Subcutaneous abdominal adipose tissue (tissue), 5 donors: ENCODE measurements around the gene VPS35L.
A peak's percentile ranks its signal among the peaks of the same experiment; 100 is the strongest.

Experiments
- H3K27ac ChIP-seq: one replicate; pipeline ENCODE4 v1.7.0; 2013; ENCODE audit warnings: low read depth, mild to moderate bottlenecking, inconsistent platforms, low read length, moderate library complexity
- H3K27me3 ChIP-seq, 5 donors: one replicate each; pipeline ENCODE4 v1.7.0; 2013; ENCODE audit warnings: low read length in 5 of 5, inconsistent platforms in 1 of 5; ENCODE audit not compliant: control insufficient read depth in 5 of 5, insufficient read depth in 4 of 5
- H3K36me3 ChIP-seq, 5 donors: one replicate each; pipeline ENCODE4 v1.7.0; 2013; ENCODE audit warnings: low read length in 5 of 5; ENCODE audit not compliant: control insufficient read depth in 5 of 5, insufficient read depth in 5 of 5
- H3K4me1 ChIP-seq, 5 donors: one replicate each; pipeline ENCODE4 v1.7.0; 2013; ENCODE audit warnings: low read length in 5 of 5, mild to moderate bottlenecking in 3 of 5, moderate library complexity in 1 of 5; ENCODE audit not compliant: control insufficient read depth in 5 of 5, insufficient read depth in 5 of 5
- H3K4me3 ChIP-seq, 5 donors: one replicate each; pipeline ENCODE4 v1.7.0; 2013; ENCODE audit warnings: low read length in 5 of 5, low read depth in 1 of 5
- H3K9ac ChIP-seq, 5 donors: one replicate each; pipeline ENCODE4 v1.7.0; 2013; ENCODE audit warnings: low read length in 5 of 5, mild to moderate bottlenecking in 4 of 5, moderate library complexity in 3 of 5
- H3K9me3 ChIP-seq, 5 donors: one replicate each; pipeline ENCODE4 v1.7.0; 2013; ENCODE audit warnings: low read length in 5 of 5; ENCODE audit not compliant: control insufficient read depth in 5 of 5
- donor health status: healthy.
- donor health status: healthy.
- donor health status: healthy.
- donor health status: healthy.
- donor health status: healthy.

The VPS35L gene

GRCh38 chr16:19555186-19555937 is at the start of gene VPS35L:
TSS of gene VPS35L (plus strand) at chr16:19555703. CDS start at chr16:19555730, 27 bp downstream.
- peaks cover 0 to 9% (median 5%) of the 10 kb centered on the region in 5 donors for H3K36me3 ChIP-seq
- no peaks in the 10 kb centered on the region for H3K9me3 ChIP-seq
- peaks cover 0 to 18% (median 14%) of the 10 kb centered on the region in 5 donors for H3K4me1 ChIP-seq
- no peaks in the 10 kb centered on the region for H3K27me3 ChIP-seq
- H3K27ac ChIP-seq, result peak within 1 kb of the TSS; percentile 85
- peak within 1 kb of the TSS; percentile 79 to 99 (median 91) for H3K4me3 ChIP-seq
- H3K9ac ChIP-seq, result peak within 1 kb of the TSS; percentile 84 to 97 (median 96)

GRCh38 chr16:19506965-19507364 is 48.5 kb upstream of the VPS35L start:
- Histone ChIP-seq H3K4me1 (peaks cover 0 to 16% (median 10%) of the 10 kb centered on the region in 5 donors), H3K27ac (no peak overlapping the region), H3K36me3 (peaks cover 29 to 62% (median 36%) of the 10 kb centered on the region in 5 donors), H3K27me3 (no peaks in the 10 kb centered on the region), H3K9me3 (no peaks in the 10 kb centered on the region), H3K9ac (no peak overlapping the region), H3K4me3 (no peak overlapping the region)

GRCh38 chr16:19507867-19508266 is 47.6 kb upstream of the VPS35L start:
- Histone ChIP-seq H3K27ac (peak overlapping the region; percentile 81), H3K4me3 (no peak overlapping the region), H3K9me3 (no peaks in the 10 kb centered on the region), H3K36me3 (peaks cover 27 to 53% (median 31%) of the 10 kb centered on the region in 5 donors), H3K27me3 (no peaks in the 10 kb centered on the region), H3K9ac (no peak overlapping the region), H3K4me1 (peaks cover 0 to 16% (median 10%) of the 10 kb centered on the region in 5 donors)

- H3K27ac ChIP-seq, result no peak overlapping the region
Measured at GRCh38 chr16:19512297-19512696, 43.2 kb upstream of the VPS35L start.

GRCh38 chr16:19513377-19514053 is 42.0 kb upstream of the VPS35L start:
- H3K9ac ChIP-seq, result no peak overlapping the region
- H3K27ac ChIP-seq, result peak overlapping the region; percentile 33
- peaks cover 6 to 35% (median 23%) of the 10 kb centered on the region in 5 donors for H3K36me3 ChIP-seq
- no peaks in the 10 kb centered on the region for H3K27me3 ChIP-seq
- H3K9me3 ChIP-seq, result no peaks in the 10 kb centered on the region
- no peak overlapping the region for H3K4me3 ChIP-seq
- peaks cover 0 to 18% (median 12%) of the 10 kb centered on the region in 5 donors for H3K4me1 ChIP-seq

More at GRCh38 chr16:19512297-19512696, 43.2 kb upstream of the VPS35L start:
- Histone ChIP-seq H3K4me1 (peaks cover 0 to 25% (median 19%) of the 10 kb centered on the region in 5 donors), H3K9me3 (no peaks in the 10 kb centered on the region), H3K4me3 (no peak overlapping the region), H3K27me3 (no peaks in the 10 kb centered on the region), H3K36me3 (peaks cover 9 to 40% (median 26%) of the 10 kb centered on the region in 5 donors), H3K9ac (no peak overlapping the region)

- H3K27me3 ChIP-seq, result no peaks in the 10 kb centered on the region
- H3K36me3 ChIP-seq, result peaks cover 6 to 27% (median 17%) of the 10 kb centered on the region in 5 donors
- no peak overlapping the region for H3K4me3 ChIP-seq
- peaks cover 0 to 28% (median 18%) of the 10 kb centered on the region in 5 donors for H3K4me1 ChIP-seq
- H3K9me3 ChIP-seq, result no peaks in the 10 kb centered on the region
- no peak overlapping the region for H3K9ac ChIP-seq
- H3K27ac ChIP-seq, result no peak overlapping the region
Measured at GRCh38 chr16:19515757-19516156, 39.7 kb upstream of the VPS35L start.

GRCh38 chr16:19517424-19518089 is 37.9 kb upstream of the VPS35L start:
- no peak overlapping the region for H3K27ac ChIP-seq
- H3K4me1 ChIP-seq, result peaks cover 0 to 43% (median 32%) of the 10 kb centered on the region in 5 donors
- no peak overlapping the region for H3K4me3 ChIP-seq
- peaks cover 6 to 27% (median 17%) of the 10 kb centered on the region in 5 donors for H3K36me3 ChIP-seq
- no peaks in the 10 kb centered on the region for H3K27me3 ChIP-seq
- H3K9ac ChIP-seq, result peak overlapping the region in 1 of 5 donors; percentile 4
- H3K9me3 ChIP-seq, result no peaks in the 10 kb centered on the region

GRCh38 chr16:19518388-19518787 is 37.1 kb upstream of the VPS35L start:
- no peak overlapping the region for H3K27ac ChIP-seq
- H3K9ac ChIP-seq, result no peak overlapping the region
- H3K4me3 ChIP-seq, result no peak overlapping the region
- H3K36me3 ChIP-seq, result peaks cover 6 to 22% (median 17%) of the 10 kb centered on the region in 5 donors
- peaks cover 0 to 45% (median 32%) of the 10 kb centered on the region in 5 donors for H3K4me1 ChIP-seq
- no peaks in the 10 kb centered on the region for H3K9me3 ChIP-seq
- H3K27me3 ChIP-seq, result no peaks in the 10 kb centered on the region

- Histone ChIP-seq H3K27ac (peak overlapping the region; percentile 96), H3K27me3 (no peaks in the 10 kb centered on the region), H3K4me1 (peaks cover 0 to 60% (median 45%) of the 10 kb centered on the region in 5 donors), H3K36me3 (peaks cover under 1 to 13% (median 11%) of the 10 kb centered on the region in 5 donors), H3K9me3 (no peaks in the 10 kb centered on the region), H3K4me3 (peak overlapping the region; percentile 87 to 97 (median 90)), H3K9ac (peak overlapping the region; percentile 84 to 96 (median 92))
Measured at GRCh38 chr16:19520861-19521331, 34.6 kb upstream of the VPS35L start.
